HEK293T (cell line): Measurements from ENCODE around the gene SPSB1.

Experiments
- BHLHE40 ChIP-seq: fragments of 450-650 bp; IDR thresholded peaks from 2 replicates; pipeline ENCODE4 v1.6.1; 2016; ENCODE audit warnings: mild to moderate bottlenecking, moderate library complexity, borderline replicate concordance
- ELF4 ChIP-seq: fragments of 450-650 bp; IDR thresholded peaks from 2 replicates; pipeline ENCODE4 v1.6.1; 2017; ENCODE audit warnings: antibody characterized with exemption
- FOXA1 ChIP-seq: fragments of 450-650 bp; IDR thresholded peaks from 2 replicates; pipeline ENCODE4 v1.6.1; 2016; ENCODE audit warnings: mild to moderate bottlenecking
- FOXK2 ChIP-seq: fragments of 450-650 bp; IDR thresholded peaks from 2 replicates; pipeline ENCODE4 v1.6.1; 2016; ENCODE audit warnings: mild to moderate bottlenecking
- FOXM1 ChIP-seq: fragments of 450-650 bp; IDR thresholded peaks from 2 replicates; pipeline ENCODE4 v1.6.1; 2017; ENCODE audit warnings: mild to moderate bottlenecking, borderline replicate concordance
- NFRKB ChIP-seq: fragments of 450-650 bp; IDR thresholded peaks from 2 replicates; pipeline ENCODE4 v1.6.1; 2016; ENCODE audit warnings: mild to moderate bottlenecking, moderate library complexity
- PKNOX1 ChIP-seq: fragments of 450-650 bp; IDR thresholded peaks from 2 replicates; pipeline ENCODE4 v1.6.1; 2016
- SP1 ChIP-seq: fragments of 450-650 bp; IDR thresholded peaks from 2 replicates; pipeline ENCODE4 v1.6.1; 2017
- SUZ12 ChIP-seq: fragments of 450-650 bp; IDR thresholded peaks from 2 replicates; pipeline ENCODE4 v1.6.1; 2016; ENCODE audit warnings: mild to moderate bottlenecking
- TARDBP ChIP-seq: fragments of 450-650 bp; IDR thresholded peaks from 2 replicates; pipeline ENCODE4 v1.6.1; 2016
- ZNF384 ChIP-seq: fragments of 450-650 bp; IDR thresholded peaks from 2 replicates; pipeline ENCODE4 v1.6.1; 2016

- no peak for TF ChIP-seq TARDBP
- no peak for TF ChIP-seq FOXA1
- no peak for TF ChIP-seq FOXM1
- no peak for TF ChIP-seq BHLHE40
- TF ChIP-seq SUZ12: no peak
- no peak for TF ChIP-seq ZNF384
- TF ChIP-seq NFRKB: no peak
- TF ChIP-seq FOXK2: no peak
- no peak for TF ChIP-seq PKNOX1
- no peak for TF ChIP-seq SP1
- TF ChIP-seq ELF4: no peak
Observed at GRCh38 chr1:9394010-9394409, 101.3 kb downstream of the SPSB1 start.
